Breast epithelium (tissue), 3 donors: ENCODE measurements around the gene MRPS24.

Experiments used
- CTCF ChIP-seq, 3 donors: fragments of 450-650 bp; IDR thresholded peaks; one replicate each; pipeline ENCODE4 v1.5.1; 2016 to 2017; ENCODE audit warnings: antibody characterized with exemption in 3 of 3, mild to moderate bottlenecking in 3 of 3, moderate library complexity in 3 of 3
- POLR2A ChIP-seq: fragments of 450-650 bp; IDR thresholded peaks from one replicate; pipeline ENCODE4 v1.6.1; 2016; ENCODE audit warnings: antibody characterized with exemption, mild to moderate bottlenecking, moderate library complexity
- POLR2AphosphoS5 ChIP-seq, 3 donors: sonication (generic); formaldehyde crosslinking; IDR thresholded peaks; one replicate each; pipeline ENCODE4 v1.6.1; 2017; ENCODE audit warnings: antibody characterized with exemption in 3 of 3

DNA sequence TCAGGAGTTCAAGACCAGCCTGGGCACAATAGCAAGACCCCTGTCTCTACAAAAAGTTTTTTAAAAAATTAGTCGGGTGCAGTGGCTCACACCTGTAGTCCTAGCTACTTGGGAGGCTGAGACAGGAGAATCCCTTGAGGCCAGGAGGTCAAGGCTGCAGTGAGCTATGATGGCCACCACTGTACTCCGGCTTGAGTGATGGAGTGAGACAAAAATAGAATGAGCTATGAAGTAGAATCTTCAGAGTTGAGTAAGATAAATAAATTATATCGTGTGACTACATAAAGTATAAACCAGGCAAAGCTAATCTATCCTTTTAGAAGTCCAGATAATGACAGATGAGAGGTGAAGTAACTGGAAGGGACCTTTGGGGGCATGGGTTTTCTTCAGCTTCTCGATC is 15.3 kb upstream of the MRPS24 start:
- TF ChIP-seq CTCF (IDR thresholded peaks at IDR 0.05) (no peak), POLR2A (no peak), POLR2AphosphoS5 (IDR thresholded peaks at IDR 0.05) (no peak)
